ENCODE measurements around the gene CRYZ. TPM values are rescaled to one million over a fixed set of nuclear protein-coding genes. Genes with fewer than 3 reads are reported as not detected.

CRYZ gene
- total and polyA plus RNA-seq, 2 of the 4 experiments (the other 2 are of a cell fraction) = 40.6 to 43.4 TPM

GRCh38 chr1:74755475-74755874 lies 22.6 kb upstream of the CRYZ start:
- no peak overlapping the region for H4K8ac ChIP-seq (ENCODE audit: low read depth in 2 of 2, low read length in 2 of 2)
- CTCF ChIA-PET = no interaction called here
- dilution Hi-C loops (cut with HindIII; ENCODE audit: low sequenced_read_pairs, unreplicated experiment) (no loop called here), in situ Hi-C loops (cut with MboI; ENCODE audit: low sequenced_read_pairs) (no loop called here), intact Hi-C loops (cut with micrococcal nuclease) (no loop called here)
- H2AK9ac ChIP-seq (replicated peaks; ENCODE audit: low read depth, low read length, poor library complexity) = no peak overlapping the region
- no peak overlapping the region for H3K56ac ChIP-seq (ENCODE audit: extremely low read depth, insufficient read depth, low read length)
- H3K4me1 ChIP-seq (ENCODE audit: control insufficient read depth, insufficient read depth, low read length) = no peaks in the 10 kb centered on the region
- no peak overlapping the region for H3K4me3 ChIP-seq (ENCODE audit: insufficient read depth, low read depth, low read length)
- POLR2A ChIA-PET (ENCODE audit: unreplicated experiment) = no interaction called here
- no peak overlapping the region for H3K14ac ChIP-seq (replicated peaks; ENCODE audit: low read depth, low read length)
- H2BK15ac ChIP-seq (ENCODE audit: low read depth, low read length) = no peak overlapping the region
- H3K9ac ChIP-seq (ENCODE audit: low read depth, low read length) = no peak overlapping the region
- H3K23ac ChIP-seq (ENCODE audit: low read depth, low read length) = no peak overlapping the region
- ATAC-seq (ENCODE audit: low read depth) (no peak), DNase-seq (no peak)
- no TSS peak for BruUV-seq (replicated peaks)
- no peak overlapping the region for H2AK5ac ChIP-seq (ENCODE audit: low read depth, low read length)
- H2BK5ac ChIP-seq (ENCODE audit: low read depth, low read length, poor library complexity, severe bottlenecking) = no peak overlapping the region
- H4K5ac ChIP-seq (ENCODE audit: low read depth, low read length) = no peak overlapping the region
- no peak overlapping the region for H2AFZ ChIP-seq (replicated peaks; ENCODE audit: low read length, poor library complexity)
- no peak for TF ChIP-seq CHD1 (IDR thresholded peaks at IDR 0.05; ENCODE audit: low read depth, low read length)
- TF ChIP-seq NFE2L2 (IDR thresholded peaks at IDR 0.05; ENCODE audit: low read depth, low read length) = no peak
- no peak for TF ChIP-seq CEBPB (IDR thresholded peaks at IDR 0.05; ENCODE audit: low read depth, low read length)
- no peak for TF ChIP-seq USF2 (IDR thresholded peaks at IDR 0.05; ENCODE audit: low read depth, low read length)
- H3K27ac ChIP-seq (ENCODE audit: insufficient read depth, low read length) = no peak overlapping the region
- no peak overlapping the region for H3K4ac ChIP-seq (ENCODE audit: low read depth, low read length)
- H4K20me1 ChIP-seq (ENCODE audit: insufficient read depth, low read length) = no peaks in the 10 kb centered on the region
- H3K79me1 ChIP-seq (ENCODE audit: low read depth in 1 of 2, low read length in 2 of 2) = no peaks in the 10 kb centered on the region
- H3K9me3 ChIP-seq (ENCODE audit: control insufficient read depth, insufficient read depth, low read length) = no peaks in the 10 kb centered on the region
- H3K18ac ChIP-seq (ENCODE audit: low read depth, low read length) = no peak overlapping the region
- peaks cover 16% of the 10 kb centered on the region for H3K36me3 ChIP-seq (ENCODE audit: control insufficient read depth, insufficient read depth, low read length)
- H3K27me3 ChIP-seq (ENCODE audit: control insufficient read depth, insufficient read depth, low read length) = no peaks in the 10 kb centered on the region
- no peak overlapping the region for H3K4me2 ChIP-seq (ENCODE audit: low read depth, low read length)
- no peaks in the 10 kb centered on the region for H3K9me1 ChIP-seq (ENCODE audit: insufficient read depth, low read length)
- H4K91ac ChIP-seq (ENCODE audit: insufficient read depth, low read depth, low read length) = no peak overlapping the region
- no peak overlapping the region for H2BK20ac ChIP-seq (ENCODE audit: low read depth, low read length)
- no peak overlapping the region for H2BK120ac ChIP-seq (ENCODE audit: low read depth, low read length)

All from IMR-90 (cell line).